Neural progenitor cell (in vitro differentiated cells): ENCODE results near the gene APIP.

Experiments used
- CTCF ChIP-seq: fragments of 200-600 bp; sonication (generic); IDR thresholded peaks from 2 replicates; pipeline ENCODE4 v1.5.1; 2017; ENCODE audit warnings: antibody characterized with exemption, mild to moderate bottlenecking
- EZH2 ChIP-seq: fragments of 200-600 bp; sonication (generic); IDR thresholded peaks from 2 replicates; pipeline ENCODE4 v1.6.1; 2017; ENCODE audit warnings: antibody characterized with exemption, mild to moderate bottlenecking, moderate library complexity
- EZH2phosphoT487 ChIP-seq: fragments of 200-600 bp; sonication (generic); IDR thresholded peaks from 2 replicates; pipeline ENCODE4 v1.6.1; 2017; ENCODE audit warnings: antibody characterized with exemption

GRCh38 chr11:34964610-34965331, 48.6 kb upstream of the APIP start:
- no peak for TF ChIP-seq CTCF
- no peak for TF ChIP-seq EZH2
- no peak for TF ChIP-seq EZH2phosphoT487
